T-helper 17 cell (primary cell): ENCODE results near the gene LILRB5. TPM values are rescaled to one million over a fixed set of nuclear protein-coding genes. Genes with fewer than 3 reads are reported as not detected.
"Not testable (repeated sequence)": the region's sequence is repeated elsewhere in the genome, so short reads cannot be mapped to it uniquely, and the experiment has no call there.

Experiments used
- ATAC-seq: fragments of 150-1000 bp; cut with Tn5 transposase; 2 replicates; pipeline ENCODE4 v1.10.0; 2021; ENCODE audit warnings: mild to moderate bottlenecking, moderate library complexity
- DNase-seq, 3 donors: peaks; one replicate each; pipeline versions ENCODE4 v3.0.0 to v3.0.0-alpha.2; 2020 to 2021
- H3K9me3 ChIP-seq: one replicate; pipeline ENCODE4 v1.7.0; 2013; ENCODE audit warnings: low read length, mild to moderate bottlenecking; ENCODE audit not compliant: control insufficient read depth, poor library complexity, severe bottlenecking
- H3K27ac Mint-ChIP-seq: one replicate; pipeline ENCODE4 v1.8.0; 2022; ENCODE audit warnings: mild to moderate bottlenecking, moderate library complexity, mixed read lengths
- H3K27me3 Mint-ChIP-seq: one replicate; pipeline ENCODE4 v1.8.0; 2022; ENCODE audit warnings: mixed read lengths
- H3K36me3 Mint-ChIP-seq: one replicate; pipeline ENCODE4 v1.8.0; 2022; ENCODE audit warnings: low read depth, mixed read lengths
- H3K4me1 Mint-ChIP-seq: one replicate; pipeline ENCODE4 v1.8.0; 2022; ENCODE audit warnings: mild to moderate bottlenecking, mixed read lengths
- H3K4me3 Mint-ChIP-seq: one replicate; pipeline ENCODE4 v1.8.0; 2022; ENCODE audit warnings: mild to moderate bottlenecking, moderate library complexity, mixed read lengths
- total RNA-seq, 4 donors: library from RNA in 2 of 4; stranded (reverse) in 2 of 4; gene quantifications; one replicate each; pipeline ENCODE4 v1.2.3 and lab custom pipeline; 2022 to 2026

LILRB5 gene
- total RNA-seq, 2 donors from 2014 or later: 0.20 TPM; not detected in 1

GRCh38 chr19:54281729-54282075 is 24.6 kb upstream of the LILRB5 start:
- peaks cover 11% of the 10 kb centered on the region for H3K4me1 Mint-ChIP-seq
- H3K36me3 Mint-ChIP-seq, DNase-seq, H3K4me3 Mint-ChIP-seq, H3K27ac Mint-ChIP-seq, H3K9me3 ChIP-seq, ATAC-seq: not testable (repeated sequence)
- peaks cover 67% of the 10 kb centered on the region for H3K27me3 Mint-ChIP-seq

- H3K4me3 Mint-ChIP-seq: no peak within 1 kb of the TSS
- ATAC-seq: no peak
- H3K36me3 Mint-ChIP-seq: peaks cover 6% of the 10 kb centered on the region
- no peak for DNase-seq
- peaks cover 11% of the 10 kb centered on the region for H3K4me1 Mint-ChIP-seq
- H3K9me3 ChIP-seq: no peaks in the 10 kb centered on the region
- no peak within 1 kb of the TSS for H3K27ac Mint-ChIP-seq
- peaks cover 67% of the 10 kb centered on the region for H3K27me3 Mint-ChIP-seq
Measured at GRCh38 chr19:54281007-54281728, 24.1 kb upstream of the LILRB5 start, which contains the start of gene LILRB2. Gene LILRB2 (minus strand): TSS chr19:54281110. CDS start chr19:54280496, 614 bp downstream.

- H3K4me3 Mint-ChIP-seq, ATAC-seq, DNase-seq, H3K27ac Mint-ChIP-seq, H3K9me3 ChIP-seq, H3K36me3 Mint-ChIP-seq: not testable (repeated sequence)
- Mint-ChIP-seq H3K27me3 (peaks cover 75% of the 10 kb centered on the region), H3K4me1 (peaks cover 11% of the 10 kb centered on the region)
Measured at GRCh38 chr19:54280441-54280840, 23.4 kb upstream of the LILRB5 start.

- not testable (repeated sequence) for ATAC-seq, H3K9me3 ChIP-seq, H3K27ac Mint-ChIP-seq, H3K36me3 Mint-ChIP-seq, DNase-seq, H3K4me3 Mint-ChIP-seq
- peaks cover 77% of the 10 kb centered on the region for H3K27me3 Mint-ChIP-seq
- peaks cover 11% of the 10 kb centered on the region for H3K4me1 Mint-ChIP-seq
Measured at GRCh38 chr19:54280025-54280424, 23.0 kb upstream of the LILRB5 start.

- Mint-ChIP-seq H3K27me3 (peaks cover 74% of the 10 kb centered on the region), H3K36me3 (peaks cover 3% of the 10 kb centered on the region), H3K4me1 (peaks cover 7% of the 10 kb centered on the region), H3K27ac (no peak overlapping the region), H3K4me3 (no peak overlapping the region)
- ATAC-seq: no peak
- no peak for DNase-seq
- H3K9me3 ChIP-seq: no peaks in the 10 kb centered on the region
Measured at GRCh38 chr19:54279406-54279962, 22.4 kb upstream of the LILRB5 start.

GRCh38 chr19:54278571-54279195 is 21.6 kb upstream of the LILRB5 start:
- ATAC-seq, H3K9me3 ChIP-seq, H3K36me3 Mint-ChIP-seq, DNase-seq, H3K27ac Mint-ChIP-seq, H3K4me3 Mint-ChIP-seq, H3K4me1 Mint-ChIP-seq: not testable (repeated sequence)
- peaks cover 77% of the 10 kb centered on the region for H3K27me3 Mint-ChIP-seq

- not testable (repeated sequence) for H3K4me1 Mint-ChIP-seq, ATAC-seq, H3K4me3 Mint-ChIP-seq, H3K36me3 Mint-ChIP-seq, H3K27ac Mint-ChIP-seq, H3K9me3 ChIP-seq, DNase-seq
- H3K27me3 Mint-ChIP-seq: peaks cover 75% of the 10 kb centered on the region
Measured at GRCh38 chr19:54278056-54278455, 21.0 kb upstream of the LILRB5 start.

- H3K9me3 ChIP-seq, H3K36me3 Mint-ChIP-seq, ATAC-seq, H3K27ac Mint-ChIP-seq, DNase-seq, H3K4me3 Mint-ChIP-seq, H3K4me1 Mint-ChIP-seq: not testable (repeated sequence)
- peaks cover 71% of the 10 kb centered on the region for H3K27me3 Mint-ChIP-seq
Measured at GRCh38 chr19:54277111-54277615, 20.1 kb upstream of the LILRB5 start.

- no peak for DNase-seq
- Mint-ChIP-seq H3K4me1 (peaks cover 3% of the 10 kb centered on the region), H3K27ac (no peak overlapping the region), H3K27me3 (peaks cover 65% of the 10 kb centered on the region), H3K4me3 (no peak overlapping the region), H3K36me3 (peaks cover 3% of the 10 kb centered on the region)
- no peaks in the 10 kb centered on the region for H3K9me3 ChIP-seq
- ATAC-seq: no peak
Measured at GRCh38 chr19:54275951-54276350, 18.9 kb upstream of the LILRB5 start.

GRCh38 chr19:54274516-54274915 is 17.4 kb upstream of the LILRB5 start:
- not testable (repeated sequence) for DNase-seq, H3K4me3 Mint-ChIP-seq, H3K36me3 Mint-ChIP-seq, H3K4me1 Mint-ChIP-seq, H3K27ac Mint-ChIP-seq, H3K9me3 ChIP-seq, ATAC-seq
- H3K27me3 Mint-ChIP-seq: peaks cover 57% of the 10 kb centered on the region

- DNase-seq (no peak), ATAC-seq (no peak)
- no peak overlapping the region for H3K27ac Mint-ChIP-seq
- peaks cover 3% of the 10 kb centered on the region for H3K4me1 Mint-ChIP-seq
- peaks cover 3% of the 10 kb centered on the region for H3K36me3 Mint-ChIP-seq
- no peaks in the 10 kb centered on the region for H3K9me3 ChIP-seq
- peaks cover 50% of the 10 kb centered on the region for H3K27me3 Mint-ChIP-seq
- no peak overlapping the region for H3K4me3 Mint-ChIP-seq
Measured at GRCh38 chr19:54273821-54274220, 16.7 kb upstream of the LILRB5 start.

- peaks cover 48% of the 10 kb centered on the region for H3K27me3 Mint-ChIP-seq
- H3K4me3 Mint-ChIP-seq, ATAC-seq, H3K27ac Mint-ChIP-seq, H3K4me1 Mint-ChIP-seq, H3K9me3 ChIP-seq, H3K36me3 Mint-ChIP-seq, DNase-seq: not testable (repeated sequence)
Measured at GRCh38 chr19:54272181-54272580, 15.1 kb upstream of the LILRB5 start.

GRCh38 chr19:54271587-54271986 is 14.5 kb upstream of the LILRB5 start:
- ATAC-seq, H3K4me1 Mint-ChIP-seq, H3K36me3 Mint-ChIP-seq, DNase-seq, H3K4me3 Mint-ChIP-seq, H3K27ac Mint-ChIP-seq, H3K9me3 ChIP-seq: not testable (repeated sequence)
- H3K27me3 Mint-ChIP-seq: peaks cover 48% of the 10 kb centered on the region
